GM12878 (cell line): ENCODE results near the gene COX10. TPM values are rescaled to one million over a fixed set of nuclear protein-coding genes. Genes with fewer than 3 reads are reported as not detected.

ENCODE experiments used
- ATAC-seq: fragments of 200-7000 bp; cut with Tn5 transposase; 3 replicates; pipeline ENCODE4 v1.9.1; 2020; ENCODE audit warnings: mild to moderate bottlenecking, moderate library complexity
- BruUV-seq: library from RNA; stranded (reverse); fragments of 400-500 nt; replicated peaks from 2 replicates; lab custom pipeline; 2021; lab: Mats Ljungman, UMichigan
- CTCF ChIA-PET: fragments of 300-600 bp; sonication (Branson Sonifier 250); formaldehyde crosslinking; extraction: SDS; loops from one replicate; lab custom pipeline; 2021; ENCODE audit warnings: inconsistent platforms; lab: Yijun Ruan, JAX
- POLR2A ChIA-PET: fragments of 350-600 bp; formaldehyde crosslinking; extraction: SDS; loops from one replicate; lab custom pipeline; 2021; ENCODE audit warnings: inconsistent platforms; lab: Charles Lee
- RAD21 ChIA-PET: fragments of 300-600 bp; sonication (Branson Sonifier 250); formaldehyde crosslinking; loops from one replicate; lab custom pipeline; 2023; ENCODE audit warnings: antibody characterized with exemption; ENCODE audit not compliant: unreplicated experiment; lab: Charles Lee
- SMC1A ChIA-PET: fragments of 300-600 bp; sonication (Branson Sonifier 250); formaldehyde crosslinking; loops from one replicate; lab custom pipeline; 2023; ENCODE audit not compliant: unreplicated experiment, uncharacterized antibody; lab: Charles Lee
- DNase-seq: peaks from one replicate; pipeline ENCODE4 v3.0.0-alpha.2; 2011; ENCODE audit warnings: low read depth, low spot score
- FAIRE-seq: peaks from 3 replicates; lab custom pipeline; 2011; peaks lifted over from hg19 to GRCh38; lab: Jason Lieb, UNC
- H2AFZ ChIP-seq: 2 replicates; pipeline ENCODE4 v1.6.0; 2011; ENCODE audit warnings: low read depth, low read length, control low read depth; ENCODE audit not compliant: control insufficient read depth
- H3K27ac ChIP-seq: 2 replicates; pipeline ENCODE4 v1.5.1; 2011; ENCODE audit warnings: control low read depth; ENCODE audit not compliant: control insufficient read depth, insufficient read depth
- H3K27me3 ChIP-seq, 2 experiments: replicated peaks in 1 of 2; 2 replicates each; pipeline versions ENCODE4 v1.6.0 to v1.6.1; 2011; ENCODE audit warnings: low read length in 1 of 2; ENCODE audit not compliant: control insufficient read depth in 2 of 2, insufficient read depth in 2 of 2
- H3K36me3 ChIP-seq, 2 experiments: 2 replicates each; pipeline ENCODE4 v1.5.1; 2011; ENCODE audit warnings: low read length in 1 of 2; ENCODE audit not compliant: control insufficient read depth in 2 of 2, insufficient read depth in 2 of 2
- H3K4me1 ChIP-seq: 2 replicates; pipeline ENCODE4 v1.6.1; 2011; ENCODE audit warnings: mild to moderate bottlenecking, low read length, moderate library complexity, mixed read lengths; ENCODE audit not compliant: control insufficient read depth, insufficient read depth
- H3K4me2 ChIP-seq: 2 replicates; pipeline ENCODE4 v1.6.0; 2011; ENCODE audit warnings: control low read depth; ENCODE audit not compliant: control insufficient read depth, insufficient read depth
- H3K4me3 ChIP-seq: fragments of 200-600 bp; sonication (generic); 2 replicates; pipeline ENCODE4 v1.5.1; 2016
- H3K79me2 ChIP-seq: 2 replicates; pipeline ENCODE4 v1.6.0; 2011; ENCODE audit warnings: low read length; ENCODE audit not compliant: control insufficient read depth, insufficient read depth
- H3K9ac ChIP-seq: 2 replicates; pipeline ENCODE4 v1.8.0; 2011; ENCODE audit warnings: low read length, control low read depth, mixed read lengths; ENCODE audit not compliant: control insufficient read depth, insufficient read depth
- H3K9me3 ChIP-seq: replicated peaks from 3 replicates; pipeline ENCODE4 v1.5.1; 2011; ENCODE audit warnings: mild to moderate bottlenecking, low read length; ENCODE audit not compliant: control insufficient read depth, insufficient read depth
- H4K20me1 ChIP-seq: 2 replicates; pipeline ENCODE4 v1.6.0; 2011; ENCODE audit not compliant: control insufficient read depth, insufficient read depth
- GATAD2B ChIP-seq: fragments of 450-650 bp; conservative IDR thresholded peaks from 2 replicates; pipeline ENCODE4 v1.6.1; 2017; ENCODE audit warnings: low read depth, mild to moderate bottlenecking, moderate library complexity
- KLF5 ChIP-seq: fragments of 450-650 bp; IDR thresholded peaks from 2 replicates; pipeline ENCODE4 v1.6.1; 2014; ENCODE audit warnings: mild to moderate bottlenecking; ENCODE audit not compliant: partially characterized antibody
- MXI1 ChIP-seq: fragments of 150-350 bp; IDR thresholded peaks from 2 replicates; pipeline ENCODE4 v1.6.1; 2011; ENCODE audit warnings: low read depth, mild to moderate bottlenecking, inconsistent platforms, low read length, improper control_type of control experiment
- SP1 ChIP-seq: IDR thresholded peaks from one replicate; pipeline ENCODE4 v1.6.1; 2011; ENCODE audit warnings: low read depth, low read length
- TAF1 ChIP-seq: IDR thresholded peaks from 2 replicates; pipeline ENCODE4 v1.6.1; 2011; ENCODE audit warnings: mild to moderate bottlenecking, low read depth, low read length, borderline replicate concordance
- YBX1 ChIP-seq: fragments of 450-650 bp; IDR thresholded peaks from 2 replicates; pipeline ENCODE4 v1.6.1; 2016; ENCODE audit warnings: antibody characterized with exemption
- WGBS: methylation state at CpG from one replicate; pipeline ENCODE4 v1.1.6; 2016; ENCODE audit warnings: low lambda C conversion rate; ENCODE audit not compliant: insufficient replicate concordance, insufficient coverage; ENCODE audit errors: missing lambda C conversion rate; 5-methylcytosine and 5-hydroxymethylcytosine counted together
- in situ Hi-C: fragments of 300-500 bp; cut with MboI; formaldehyde crosslinking; loops from 9 replicates; pipeline ENCODE4 v1.14.3; 2018; ENCODE audit warnings: mixed read lengths
- intact Hi-C: fragments of 100-400 bp; cut with micrococcal nuclease; formaldehyde crosslinking; loops from one replicate; pipeline ENCODE4 v1.14.2; 2022; ENCODE audit not compliant: unreplicated experiment
- polyA plus RNA-seq, 11 experiments: library from polyadenylated mRNA; depleted of rRNA in 4 of 11; unstranded in 6 of 11; stranded (reverse) in 5 of 11; fragments of >200 nt; fragmentation: Nextera tagmentation in 4 of 11; fragmentation: Illumina TruSeq in 1 of 11; extraction: Ambion mirVana in 4 of 11; extraction: Trizol in 1 of 11; gene quantifications; 1 replicate in 1 of 11; 2 replicates in 10 of 11; pipeline versions ENCODE4 v1.2.1 to v1.2.3, GENCODE V29; 2011 to 2016; ENCODE audit warnings: inconsistent platforms in 2 of 11, missing spikeins in 2 of 11, low read depth in 1 of 11
- total RNA-seq, 4 experiments: library from RNA; depleted of rRNA in 3 of 4; stranded (reverse); fragments of >200 nt in 3 of 4; fragmentation: Illumina TruSeq in 1 of 4; extraction: Trizol in 1 of 4; gene quantifications; 2 replicates each; pipeline versions ENCODE4 v1.2.1 to v1.2.3, GENCODE V29; 2013 to 2021
- TF ChIP-seq, protein P1 (sequence below): IDR thresholded peaks from 2 replicates; pipeline ENCODE4 v1.6.1; 2011; ENCODE audit warnings: borderline replicate concordance, low read depth, mild to moderate bottlenecking, moderate library complexity, low read length; ENCODE audit not compliant: insufficient read depth, poor library complexity, severe bottlenecking
- TF ChIP-seq, protein P2 (sequence below): IDR thresholded peaks from 2 replicates; pipeline ENCODE4 v1.6.1; 2012; ENCODE audit warnings: improper control_type of control experiment, low read depth, low read length; ENCODE audit not compliant: insufficient replicate concordance
- TF ChIP-seq, protein P3 (sequence below): fragments of 450-650 bp; IDR thresholded peaks from 2 replicates; pipeline ENCODE4 v1.6.1; 2017; ENCODE audit warnings: low read depth, mild to moderate bottlenecking, moderate library complexity

COX10 gene
- total and polyA plus RNA-seq, 10 of the 15 experiments (the other 5 are each of a cell fraction or from before 2014, with no cell fraction given): 9.6 to 29.4 (median 21.3) TPM

DNA sequence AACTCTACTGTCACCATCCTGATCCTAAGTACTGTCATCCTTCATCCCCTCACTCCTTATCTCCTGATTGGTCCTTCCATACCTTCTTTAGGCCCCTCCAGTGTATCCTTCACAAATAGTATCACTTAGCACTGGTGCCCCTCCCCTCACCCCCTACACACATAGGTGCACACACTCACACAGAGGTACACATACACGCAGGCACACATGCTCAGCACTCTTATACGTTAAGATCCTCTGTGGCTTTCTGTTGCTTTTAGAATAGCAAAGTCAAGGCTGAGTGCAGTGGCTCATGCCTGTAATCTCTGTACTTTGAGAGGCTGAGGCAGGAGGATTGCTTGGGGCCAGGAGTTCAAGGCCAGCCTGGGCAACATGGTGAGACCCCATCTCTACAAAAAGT is 135.2 kb downstream of the COX10 start:
- in situ Hi-C loops: no loop called here
- DNase-seq (no peak), ATAC-seq (no peak), FAIRE-seq (no peak)
- H3K27me3 ChIP-seq: no peaks in the 10 kb centered on the region
- RAD21 ChIA-PET: no interaction called here
- no peak overlapping the region for H2AFZ ChIP-seq
- TF ChIP-seq MXI1: no peak
- TF ChIP-seq SP1: no peak
- TF ChIP-seq YBX1: no peak
- TF ChIP-seq TAF1: no peak
- TF ChIP-seq KLF5: no peak
- TF ChIP-seq GATAD2B: no peak
- TF ChIP-seq, protein P1, sequence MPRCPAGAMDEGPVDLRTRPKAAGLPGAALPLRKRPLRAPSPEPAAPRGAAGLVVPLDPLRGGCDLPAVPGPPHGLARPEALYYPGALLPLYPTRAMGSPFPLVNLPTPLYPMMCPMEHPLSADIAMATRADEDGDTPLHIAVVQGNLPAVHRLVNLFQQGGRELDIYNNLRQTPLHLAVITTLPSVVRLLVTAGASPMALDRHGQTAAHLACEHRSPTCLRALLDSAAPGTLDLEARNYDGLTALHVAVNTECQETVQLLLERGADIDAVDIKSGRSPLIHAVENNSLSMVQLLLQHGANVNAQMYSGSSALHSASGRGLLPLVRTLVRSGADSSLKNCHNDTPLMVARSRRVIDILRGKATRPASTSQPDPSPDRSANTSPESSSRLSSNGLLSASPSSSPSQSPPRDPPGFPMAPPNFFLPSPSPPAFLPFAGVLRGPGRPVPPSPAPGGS: no peak
- TF ChIP-seq, protein P2, sequence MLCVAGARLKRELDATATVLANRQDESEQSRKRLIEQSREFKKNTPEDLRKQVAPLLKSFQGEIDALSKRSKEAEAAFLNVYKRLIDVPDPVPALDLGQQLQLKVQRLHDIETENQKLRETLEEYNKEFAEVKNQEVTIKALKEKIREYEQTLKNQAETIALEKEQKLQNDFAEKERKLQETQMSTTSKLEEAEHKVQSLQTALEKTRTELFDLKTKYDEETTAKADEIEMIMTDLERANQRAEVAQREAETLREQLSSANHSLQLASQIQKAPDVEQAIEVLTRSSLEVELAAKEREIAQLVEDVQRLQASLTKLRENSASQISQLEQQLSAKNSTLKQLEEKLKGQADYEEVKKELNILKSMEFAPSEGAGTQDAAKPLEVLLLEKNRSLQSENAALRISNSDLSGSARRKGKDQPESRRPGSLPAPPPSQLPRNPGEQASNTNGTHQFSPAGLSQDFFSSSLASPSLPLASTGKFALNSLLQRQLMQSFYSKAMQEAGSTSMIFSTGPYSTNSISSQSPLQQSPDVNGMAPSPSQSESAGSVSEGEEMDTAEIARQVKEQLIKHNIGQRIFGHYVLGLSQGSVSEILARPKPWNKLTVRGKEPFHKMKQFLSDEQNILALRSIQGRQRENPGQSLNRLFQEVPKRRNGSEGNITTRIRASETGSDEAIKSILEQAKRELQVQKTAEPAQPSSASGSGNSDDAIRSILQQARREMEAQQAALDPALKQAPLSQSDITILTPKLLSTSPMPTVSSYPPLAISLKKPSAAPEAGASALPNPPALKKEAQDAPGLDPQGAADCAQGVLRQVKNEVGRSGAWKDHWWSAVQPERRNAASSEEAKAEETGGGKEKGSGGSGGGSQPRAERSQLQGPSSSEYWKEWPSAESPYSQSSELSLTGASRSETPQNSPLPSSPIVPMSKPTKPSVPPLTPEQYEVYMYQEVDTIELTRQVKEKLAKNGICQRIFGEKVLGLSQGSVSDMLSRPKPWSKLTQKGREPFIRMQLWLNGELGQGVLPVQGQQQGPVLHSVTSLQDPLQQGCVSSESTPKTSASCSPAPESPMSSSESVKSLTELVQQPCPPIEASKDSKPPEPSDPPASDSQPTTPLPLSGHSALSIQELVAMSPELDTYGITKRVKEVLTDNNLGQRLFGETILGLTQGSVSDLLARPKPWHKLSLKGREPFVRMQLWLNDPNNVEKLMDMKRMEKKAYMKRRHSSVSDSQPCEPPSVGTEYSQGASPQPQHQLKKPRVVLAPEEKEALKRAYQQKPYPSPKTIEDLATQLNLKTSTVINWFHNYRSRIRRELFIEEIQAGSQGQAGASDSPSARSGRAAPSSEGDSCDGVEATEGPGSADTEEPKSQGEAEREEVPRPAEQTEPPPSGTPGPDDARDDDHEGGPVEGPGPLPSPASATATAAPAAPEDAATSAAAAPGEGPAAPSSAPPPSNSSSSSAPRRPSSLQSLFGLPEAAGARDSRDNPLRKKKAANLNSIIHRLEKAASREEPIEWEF: no peak
- TF ChIP-seq, protein P3, sequence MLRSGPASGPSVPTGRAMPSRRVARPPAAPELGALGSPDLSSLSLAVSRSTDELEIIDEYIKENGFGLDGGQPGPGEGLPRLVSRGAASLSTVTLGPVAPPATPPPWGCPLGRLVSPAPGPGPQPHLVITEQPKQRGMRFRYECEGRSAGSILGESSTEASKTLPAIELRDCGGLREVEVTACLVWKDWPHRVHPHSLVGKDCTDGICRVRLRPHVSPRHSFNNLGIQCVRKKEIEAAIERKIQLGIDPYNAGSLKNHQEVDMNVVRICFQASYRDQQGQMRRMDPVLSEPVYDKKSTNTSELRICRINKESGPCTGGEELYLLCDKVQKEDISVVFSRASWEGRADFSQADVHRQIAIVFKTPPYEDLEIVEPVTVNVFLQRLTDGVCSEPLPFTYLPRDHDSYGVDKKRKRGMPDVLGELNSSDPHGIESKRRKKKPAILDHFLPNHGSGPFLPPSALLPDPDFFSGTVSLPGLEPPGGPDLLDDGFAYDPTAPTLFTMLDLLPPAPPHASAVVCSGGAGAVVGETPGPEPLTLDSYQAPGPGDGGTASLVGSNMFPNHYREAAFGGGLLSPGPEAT: no peak
- POLR2A ChIA-PET: no interaction called here
- H3K9me3 ChIP-seq: no peaks in the 10 kb centered on the region
- H3K36me3 ChIP-seq: peaks cover 0 to 3% of the 10 kb centered on the region in 2 experiments; a peak in 3 of 4 replicates
- no TSS peak for BruUV-seq
- SMC1A ChIA-PET: no interaction called here
- no peak overlapping the region for H3K27ac ChIP-seq
- no peak overlapping the region for H3K4me2 ChIP-seq
- no peaks in the 10 kb centered on the region for H4K20me1 ChIP-seq
- no peak overlapping the region for H3K4me3 ChIP-seq
- WGBS: 90% methylated on average over 2 of the region's 2 CpGs
- H3K79me2 ChIP-seq: no peaks in the 10 kb centered on the region
- intact Hi-C loops: no loop called here
- H3K4me1 ChIP-seq: no peaks in the 10 kb centered on the region
- no peak overlapping the region for H3K9ac ChIP-seq
- CTCF ChIA-PET: no interaction called here
